Measurements from ENCODE around the gene ARMC6.
"Not testable (repeated sequence)": the region's sequence is repeated elsewhere in the genome, so short reads cannot be mapped to it uniquely, and the experiment has no call there.

The ARMC6 gene

DNA sequence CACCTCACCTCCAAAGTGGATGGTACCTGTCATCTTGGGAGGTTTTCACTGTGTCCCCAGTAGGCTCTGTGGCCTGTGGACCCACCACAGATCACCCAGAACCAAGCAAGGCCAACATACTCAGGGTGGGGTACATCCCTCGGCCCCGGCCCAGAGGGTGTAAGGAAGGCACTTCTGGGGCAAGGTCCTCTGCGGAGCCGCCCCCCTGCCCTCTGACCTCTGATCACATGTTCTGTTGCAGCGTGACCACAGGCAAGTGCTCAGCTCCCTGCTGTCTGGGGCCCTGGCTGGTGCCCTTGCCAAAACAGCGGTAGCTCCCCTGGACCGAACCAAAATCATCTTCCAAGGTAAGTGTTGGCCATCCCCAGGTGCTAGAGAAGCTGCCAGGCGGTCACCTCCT lies 68.1 kb downstream of the ARMC6 start:
- H3K27ac ChIP-seq, result no peak overlapping the region
- H3K4me3 ChIP-seq, result no peak overlapping the region

DNA sequence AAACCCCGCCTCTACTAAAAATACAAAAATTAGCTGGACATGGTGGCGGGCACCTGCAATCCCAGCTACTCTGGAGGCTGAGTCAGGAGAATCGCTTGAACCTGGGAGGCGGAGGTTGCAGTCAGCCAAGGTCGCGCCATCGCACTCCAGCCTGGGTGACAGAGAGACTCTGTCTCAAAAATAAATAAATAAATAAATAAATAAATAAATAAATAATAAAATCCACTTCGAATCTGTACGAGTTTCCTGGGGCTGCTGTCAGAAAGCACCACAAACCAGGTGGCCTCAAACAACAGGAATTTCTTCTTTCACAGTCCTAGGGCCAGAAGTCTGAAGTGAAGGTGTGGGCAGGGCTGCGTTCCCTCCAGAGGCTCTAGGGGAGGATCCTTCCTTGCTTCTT lies 69.2 kb downstream of the ARMC6 start:
- H3K27ac ChIP-seq, H3K4me3 ChIP-seq: not testable (repeated sequence)

DNA sequence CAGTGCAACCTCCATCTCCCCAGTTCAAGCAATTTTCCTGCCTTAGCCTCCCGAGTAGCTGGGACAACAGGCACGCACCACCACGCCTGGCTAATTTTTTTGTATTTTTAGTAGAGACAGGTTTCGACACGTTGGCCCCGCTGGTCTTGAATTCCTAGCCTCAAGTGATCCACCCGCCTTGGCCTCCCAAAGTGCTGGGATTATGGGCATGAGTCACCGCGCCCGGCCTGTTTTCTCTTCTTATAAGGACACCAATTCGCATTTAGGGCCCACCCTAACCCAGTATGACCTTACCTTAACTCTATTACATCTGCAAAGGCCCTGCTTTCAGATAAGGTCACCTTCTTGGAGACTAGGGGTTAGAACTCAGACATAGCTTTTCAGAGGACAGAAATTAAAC lies 69.8 kb downstream of the ARMC6 start:
- H3K27ac ChIP-seq, result no peak overlapping the region
- H3K4me3 ChIP-seq, result no peak overlapping the region

DNA sequence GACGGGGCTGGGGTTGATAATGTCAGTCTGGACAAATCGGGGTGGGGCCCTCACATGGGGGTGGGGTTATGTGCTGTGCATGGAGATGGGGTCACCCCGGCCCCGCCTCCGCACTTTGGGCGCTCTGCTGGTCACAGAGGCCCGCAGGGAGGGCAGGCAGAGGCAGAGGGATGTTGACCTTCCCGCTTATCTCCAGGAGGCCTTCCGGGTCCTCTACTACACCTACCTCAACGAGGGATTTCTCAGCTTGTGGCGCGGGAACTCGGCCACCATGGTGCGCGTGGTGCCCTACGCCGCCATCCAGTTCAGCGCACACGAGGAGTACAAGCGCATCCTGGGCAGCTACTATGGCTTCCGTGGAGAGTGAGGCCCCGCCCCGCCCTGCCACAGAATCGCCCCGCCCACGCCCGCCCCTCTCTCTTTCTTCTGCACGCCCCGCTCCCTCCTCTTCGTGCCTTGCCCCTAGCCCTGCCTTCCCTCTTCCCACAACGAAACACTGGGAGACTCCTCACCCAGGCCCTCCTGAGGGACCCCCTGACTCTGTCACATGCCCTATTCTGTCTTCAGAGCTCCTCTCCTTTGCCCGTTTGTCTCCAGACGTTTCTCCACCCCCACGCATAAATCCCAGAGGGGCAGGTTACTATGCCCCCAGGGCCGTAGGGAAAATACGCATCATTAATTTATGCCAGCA lies 72.1 kb downstream of the ARMC6 start:
- H3K4me3 ChIP-seq, result peak overlapping the region in 4 of 7 experiments; percentile 12 to 35 (median 14)
- peak overlapping the region in 1 of 21 experiments; percentile 37 for H3K27ac ChIP-seq

DNA sequence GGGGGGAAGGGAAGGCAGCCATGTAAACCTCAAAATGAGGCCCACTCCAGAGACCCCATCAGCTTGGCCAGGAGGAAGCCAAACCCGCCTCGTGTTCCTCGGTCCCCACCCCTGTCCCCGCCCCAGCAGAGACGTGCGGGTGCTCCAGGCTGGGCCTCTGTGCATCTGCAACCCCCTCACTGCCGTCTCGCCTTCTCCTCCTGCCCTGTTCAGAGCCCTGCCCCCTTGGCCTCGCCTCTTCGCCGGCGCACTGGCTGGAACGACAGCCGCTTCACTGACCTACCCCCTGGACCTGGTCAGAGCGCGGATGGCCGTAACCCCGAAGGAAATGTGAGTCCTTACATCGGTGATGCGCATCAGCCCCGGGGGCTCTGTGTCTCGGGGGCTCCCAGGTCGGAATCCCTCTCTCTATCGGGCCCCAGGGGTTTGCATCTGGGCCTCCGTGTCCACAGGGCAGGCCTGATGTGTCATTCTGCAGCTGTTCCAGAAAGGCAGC lies 72.7 kb downstream of the ARMC6 start:
- Histone ChIP-seq H3K4me3 (peak overlapping the region in 3 of 7 experiments; percentile 13 to 35 (median 16)), H3K27ac (peak overlapping the region in 1 of 21 experiments; percentile 37)

DNA sequence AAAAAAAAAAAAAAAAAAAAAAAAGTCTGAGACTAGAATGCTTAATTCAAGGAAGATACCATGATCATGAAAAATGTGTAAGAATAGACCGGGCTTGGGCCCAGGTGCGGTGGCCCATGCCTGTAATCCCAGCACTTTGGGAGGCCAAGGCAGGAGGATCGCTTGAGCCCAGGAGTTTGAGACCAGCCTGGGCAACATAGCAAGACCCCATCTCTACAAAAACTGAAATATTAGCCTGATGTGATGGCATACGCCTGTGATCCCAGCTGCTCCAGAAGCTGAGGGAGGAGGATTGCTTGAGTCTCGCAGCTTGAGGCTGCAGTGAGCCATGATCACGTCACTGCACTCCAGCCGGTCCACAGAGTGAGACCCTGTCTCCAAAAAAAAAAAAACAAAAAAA lies 73.5 kb downstream of the ARMC6 start:
- not testable (repeated sequence) for H3K4me3 ChIP-seq, H3K27ac ChIP-seq

DNA sequence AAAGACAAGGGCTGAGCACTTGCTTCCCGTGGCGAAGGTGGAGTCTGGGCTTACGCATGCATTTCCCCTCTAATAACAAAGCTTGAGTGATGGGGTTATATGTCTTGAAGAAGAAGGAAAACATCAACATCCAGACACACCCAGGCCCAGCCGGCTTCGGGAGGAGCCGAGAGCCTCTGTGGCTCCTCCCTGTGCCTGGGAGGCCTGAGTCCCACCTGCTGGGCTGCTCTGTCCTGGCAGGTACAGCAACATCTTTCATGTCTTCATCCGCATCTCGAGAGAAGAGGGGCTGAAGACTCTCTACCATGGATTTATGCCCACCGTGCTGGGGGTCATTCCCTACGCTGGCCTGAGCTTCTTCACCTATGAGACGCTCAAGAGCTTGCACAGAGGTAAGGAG lies 74.3 kb downstream of the ARMC6 start:
- Histone ChIP-seq H3K4me3 (no peak overlapping the region), H3K27ac (no peak overlapping the region)

All from skin epidermis (tissue), 12 donors.